K562 (cell line): ENCODE measurements around the gene PYCR2. TPM values are rescaled to one million over a fixed set of nuclear protein-coding genes. Genes with fewer than 3 reads are reported as not detected.

ENCODE experiments used
- HNRNPUL1 ChIP-seq: fragments of 200-400 bp; formaldehyde crosslinking; IDR thresholded peaks from 2 replicates; pipeline ENCODE4 v1.6.1; 2017; ENCODE audit warnings: low read length
- MEF2D ChIP-seq: conservative IDR thresholded peaks from 2 replicates; pipeline ENCODE4 v1.6.1; 2016; ENCODE audit warnings: low read depth, missing genetic modification characterization, missing compliant biosample characterization
- THRAP3 ChIP-seq: fragments of 450-650 bp; IDR thresholded peaks from 2 replicates; pipeline ENCODE4 v1.6.1; 2016; ENCODE audit warnings: mild to moderate bottlenecking, inconsistent platforms, borderline replicate concordance
- TRIM25 ChIP-seq: fragments of 450-650 bp; IDR thresholded peaks from 2 replicates; pipeline ENCODE4 v1.7.0; 2016; ENCODE audit warnings: borderline replicate concordance
- polyA plus RNA-seq, 8 experiments: library from polyadenylated mRNA; depleted of rRNA in 4 of 8; stranded (reverse) in 5 of 8; unstranded in 3 of 8; fragments of >200 nt; fragmentation: Nextera tagmentation in 2 of 8; fragmentation: Illumina TruSeq in 1 of 8; extraction: Ambion mirVana in 2 of 8; extraction: Trizol in 1 of 8; gene quantifications; 2 replicates each; pipeline versions ENCODE4 v1.2.1 to v1.2.3, GENCODE V29; 2011 to 2014; ENCODE audit warnings: inconsistent platforms in 1 of 8, missing spikeins in 1 of 8
- total RNA-seq, 7 experiments: library from RNA; depleted of rRNA in 6 of 7; stranded (reverse); fragments of >200 nt in 6 of 7; fragmentation: Illumina TruSeq in 2 of 7; extraction: Trizol in 2 of 7; gene quantifications; 2 replicates each; pipeline versions ENCODE4 v1.2.1 to v1.2.3, GENCODE V29; 2011 to 2021; ENCODE audit warnings: low replicate concordance in 1 of 7
- TF ChIP-seq, protein P1 (sequence below): fragments of 200-800 bp; sonication (Bioruptor generic); IDR thresholded peaks from 2 replicates; pipeline ENCODE4 v1.6.1; 2017; ENCODE audit warnings: missing genetic modification characterization, missing compliant biosample characterization
- TF ChIP-seq, protein P2 (sequence below): fragments of 450-650 bp; IDR thresholded peaks from 2 replicates; pipeline ENCODE4 v1.6.1; 2016; ENCODE audit warnings: low read depth, mild to moderate bottlenecking, moderate library complexity
- TF ChIP-seq, protein P3 (sequence below): sonication (generic); formaldehyde crosslinking; IDR thresholded peaks from 2 replicates; pipeline ENCODE4 v1.8.1; 2022; ENCODE audit warnings: missing genetic modification reagents
- TF ChIP-seq, protein P4 (sequence below): sonication (generic); formaldehyde crosslinking; IDR thresholded peaks from 2 replicates; pipeline ENCODE4 v1.8.0; 2023; ENCODE audit warnings: mild to moderate bottlenecking, missing genetic modification reagents
- TF ChIP-seq, protein P5 (sequence below): fragments of 450-650 bp; formaldehyde crosslinking; IDR thresholded peaks from 2 replicates; pipeline ENCODE4 v1.4.0; 2020; ENCODE audit warnings: mild to moderate bottlenecking
- TF ChIP-seq, protein P6 (sequence below): fragments of 450-650 bp; IDR thresholded peaks from 2 replicates; pipeline ENCODE4 v1.6.1; 2017; ENCODE audit warnings: antibody characterized with exemption

The PYCR2 gene
- total and polyA plus RNA-seq, 9 of the 15 experiments (the other 6 are each of a cell fraction or from before 2014, with no cell fraction given) = 5.5 to 219 (median 127) TPM

GRCh38 chr1:225923692-225924555 lies at the start of gene PYCR2 (continued):
- TF ChIP-seq, protein P1, sequence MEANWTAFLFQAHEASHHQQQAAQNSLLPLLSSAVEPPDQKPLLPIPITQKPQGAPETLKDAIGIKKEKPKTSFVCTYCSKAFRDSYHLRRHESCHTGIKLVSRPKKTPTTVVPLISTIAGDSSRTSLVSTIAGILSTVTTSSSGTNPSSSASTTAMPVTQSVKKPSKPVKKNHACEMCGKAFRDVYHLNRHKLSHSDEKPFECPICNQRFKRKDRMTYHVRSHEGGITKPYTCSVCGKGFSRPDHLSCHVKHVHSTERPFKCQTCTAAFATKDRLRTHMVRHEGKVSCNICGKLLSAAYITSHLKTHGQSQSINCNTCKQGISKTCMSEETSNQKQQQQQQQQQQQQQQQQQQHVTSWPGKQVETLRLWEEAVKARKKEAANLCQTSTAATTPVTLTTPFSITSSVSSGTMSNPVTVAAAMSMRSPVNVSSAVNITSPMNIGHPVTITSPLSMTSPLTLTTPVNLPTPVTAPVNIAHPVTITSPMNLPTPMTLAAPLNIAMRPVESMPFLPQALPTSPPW (CRISPR knock-in tag) = peak; percentile 95
- TF ChIP-seq HNRNPUL1 = no peak
- TF ChIP-seq, protein P2, sequence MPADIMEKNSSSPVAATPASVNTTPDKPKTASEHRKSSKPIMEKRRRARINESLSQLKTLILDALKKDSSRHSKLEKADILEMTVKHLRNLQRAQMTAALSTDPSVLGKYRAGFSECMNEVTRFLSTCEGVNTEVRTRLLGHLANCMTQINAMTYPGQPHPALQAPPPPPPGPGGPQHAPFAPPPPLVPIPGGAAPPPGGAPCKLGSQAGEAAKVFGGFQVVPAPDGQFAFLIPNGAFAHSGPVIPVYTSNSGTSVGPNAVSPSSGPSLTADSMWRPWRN = peak; percentile 70
- TF ChIP-seq MEF2D (tag) = no peak
- TF ChIP-seq, protein P3, sequence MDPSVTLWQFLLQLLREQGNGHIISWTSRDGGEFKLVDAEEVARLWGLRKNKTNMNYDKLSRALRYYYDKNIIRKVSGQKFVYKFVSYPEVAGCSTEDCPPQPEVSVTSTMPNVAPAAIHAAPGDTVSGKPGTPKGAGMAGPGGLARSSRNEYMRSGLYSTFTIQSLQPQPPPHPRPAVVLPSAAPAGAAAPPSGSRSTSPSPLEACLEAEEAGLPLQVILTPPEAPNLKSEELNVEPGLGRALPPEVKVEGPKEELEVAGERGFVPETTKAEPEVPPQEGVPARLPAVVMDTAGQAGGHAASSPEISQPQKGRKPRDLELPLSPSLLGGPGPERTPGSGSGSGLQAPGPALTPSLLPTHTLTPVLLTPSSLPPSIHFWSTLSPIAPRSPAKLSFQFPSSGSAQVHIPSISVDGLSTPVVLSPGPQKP (CRISPR knock-in tag) = no peak
- TF ChIP-seq, protein P4, sequence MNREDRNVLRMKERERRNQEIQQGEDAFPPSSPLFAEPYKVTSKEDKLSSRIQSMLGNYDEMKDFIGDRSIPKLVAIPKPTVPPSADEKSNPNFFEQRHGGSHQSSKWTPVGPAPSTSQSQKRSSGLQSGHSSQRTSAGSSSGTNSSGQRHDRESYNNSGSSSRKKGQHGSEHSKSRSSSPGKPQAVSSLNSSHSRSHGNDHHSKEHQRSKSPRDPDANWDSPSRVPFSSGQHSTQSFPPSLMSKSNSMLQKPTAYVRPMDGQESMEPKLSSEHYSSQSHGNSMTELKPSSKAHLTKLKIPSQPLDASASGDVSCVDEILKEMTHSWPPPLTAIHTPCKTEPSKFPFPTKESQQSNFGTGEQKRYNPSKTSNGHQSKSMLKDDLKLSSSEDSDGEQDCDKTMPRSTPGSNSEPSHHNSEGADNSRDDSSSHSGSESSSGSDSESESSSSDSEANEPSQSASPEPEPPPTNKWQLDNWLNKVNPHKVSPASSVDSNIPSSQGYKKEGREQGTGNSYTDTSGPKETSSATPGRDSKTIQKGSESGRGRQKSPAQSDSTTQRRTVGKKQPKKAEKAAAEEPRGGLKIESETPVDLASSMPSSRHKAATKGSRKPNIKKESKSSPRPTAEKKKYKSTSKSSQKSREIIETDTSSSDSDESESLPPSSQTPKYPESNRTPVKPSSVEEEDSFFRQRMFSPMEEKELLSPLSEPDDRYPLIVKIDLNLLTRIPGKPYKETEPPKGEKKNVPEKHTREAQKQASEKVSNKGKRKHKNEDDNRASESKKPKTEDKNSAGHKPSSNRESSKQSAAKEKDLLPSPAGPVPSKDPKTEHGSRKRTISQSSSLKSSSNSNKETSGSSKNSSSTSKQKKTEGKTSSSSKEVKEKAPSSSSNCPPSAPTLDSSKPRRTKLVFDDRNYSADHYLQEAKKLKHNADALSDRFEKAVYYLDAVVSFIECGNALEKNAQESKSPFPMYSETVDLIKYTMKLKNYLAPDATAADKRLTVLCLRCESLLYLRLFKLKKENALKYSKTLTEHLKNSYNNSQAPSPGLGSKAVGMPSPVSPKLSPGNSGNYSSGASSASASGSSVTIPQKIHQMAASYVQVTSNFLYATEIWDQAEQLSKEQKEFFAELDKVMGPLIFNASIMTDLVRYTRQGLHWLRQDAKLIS (CRISPR knock-in tag) = peak; percentile 92
- TF ChIP-seq, protein P5, sequence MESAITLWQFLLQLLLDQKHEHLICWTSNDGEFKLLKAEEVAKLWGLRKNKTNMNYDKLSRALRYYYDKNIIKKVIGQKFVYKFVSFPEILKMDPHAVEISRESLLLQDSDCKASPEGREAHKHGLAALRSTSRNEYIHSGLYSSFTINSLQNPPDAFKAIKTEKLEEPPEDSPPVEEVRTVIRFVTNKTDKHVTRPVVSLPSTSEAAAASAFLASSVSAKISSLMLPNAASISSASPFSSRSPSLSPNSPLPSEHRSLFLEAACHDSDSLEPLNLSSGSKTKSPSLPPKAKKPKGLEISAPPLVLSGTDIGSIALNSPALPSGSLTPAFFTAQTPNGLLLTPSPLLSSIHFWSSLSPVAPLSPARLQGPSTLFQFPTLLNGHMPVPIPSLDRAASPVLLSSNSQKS (CRISPR knock-in tag) = no peak
- TF ChIP-seq, protein P6, sequence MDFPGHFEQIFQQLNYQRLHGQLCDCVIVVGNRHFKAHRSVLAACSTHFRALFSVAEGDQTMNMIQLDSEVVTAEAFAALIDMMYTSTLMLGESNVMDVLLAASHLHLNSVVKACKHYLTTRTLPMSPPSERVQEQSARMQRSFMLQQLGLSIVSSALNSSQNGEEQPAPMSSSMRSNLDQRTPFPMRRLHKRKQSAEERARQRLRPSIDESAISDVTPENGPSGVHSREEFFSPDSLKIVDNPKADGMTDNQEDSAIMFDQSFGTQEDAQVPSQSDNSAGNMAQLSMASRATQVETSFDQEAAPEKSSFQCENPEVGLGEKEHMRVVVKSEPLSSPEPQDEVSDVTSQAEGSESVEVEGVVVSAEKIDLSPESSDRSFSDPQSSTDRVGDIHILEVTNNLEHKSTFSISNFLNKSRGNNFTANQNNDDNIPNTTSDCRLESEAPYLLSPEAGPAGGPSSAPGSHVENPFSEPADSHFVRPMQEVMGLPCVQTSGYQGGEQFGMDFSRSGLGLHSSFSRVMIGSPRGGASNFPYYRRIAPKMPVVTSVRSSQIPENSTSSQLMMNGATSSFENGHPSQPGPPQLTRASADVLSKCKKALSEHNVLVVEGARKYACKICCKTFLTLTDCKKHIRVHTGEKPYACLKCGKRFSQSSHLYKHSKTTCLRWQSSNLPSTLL = no peak
- TF ChIP-seq TRIM25 = no peak
- TF ChIP-seq THRAP3 = no peak
